SK-N-SH treated with all-trans-retinoic acid at 6 μM for 48 hours (cell line): ENCODE results near the gene CPXM2.

Experiments used
- ATAC-seq: fragments of 200-7000 bp; cut with Tn5 transposase; 3 replicates; pipeline ENCODE4 v1.9.1; 2020; ENCODE audit warnings: mild to moderate bottlenecking, moderate library complexity
- ARNTL ChIP-seq: fragments of 450-650 bp; formaldehyde crosslinking; IDR thresholded peaks from 2 replicates; pipeline ENCODE4 v1.5.0; 2020; ENCODE audit warnings: low read depth, mild to moderate bottlenecking, moderate library complexity, borderline replicate concordance
- CREB5 ChIP-seq: fragments of 250-450 bp; sonication (Bioruptor Pico); IDR thresholded peaks from 2 replicates; pipeline ENCODE4 v1.5.1; 2020; ENCODE audit warnings: low read depth, mild to moderate bottlenecking, moderate library complexity
- CSDC2 ChIP-seq: fragments of 250-450 bp; sonication (Bioruptor Pico); IDR thresholded peaks from 2 replicates; pipeline ENCODE4 v1.5.0; 2020; ENCODE audit warnings: mild to moderate bottlenecking, moderate library complexity
- CSRNP3 ChIP-seq: fragments of 250-450 bp; sonication (Bioruptor Pico); IDR thresholded peaks from 2 replicates; pipeline ENCODE4 v1.5.1; 2021; ENCODE audit warnings: mild to moderate bottlenecking, moderate library complexity
- ESRRG ChIP-seq: fragments of 250-450 bp; sonication (Bioruptor Pico); IDR thresholded peaks from 2 replicates; pipeline ENCODE4 v1.6.1; 2021; ENCODE audit warnings: mild to moderate bottlenecking
- GLIS3 ChIP-seq: fragments of 250-450 bp; sonication (Bioruptor Pico); IDR thresholded peaks from 2 replicates; pipeline ENCODE4 v1.5.0; 2020; ENCODE audit warnings: mild to moderate bottlenecking, moderate library complexity
- OSR1 ChIP-seq: fragments of 250-450 bp; sonication (Bioruptor Pico); IDR thresholded peaks from 2 replicates; pipeline ENCODE4 v1.8.0; 2022; ENCODE audit warnings: moderate library complexity, mild to moderate bottlenecking, inconsistent platforms
- PATZ1 ChIP-seq: fragments of 250-450 bp; sonication (Bioruptor Pico); IDR thresholded peaks from 2 replicates; pipeline ENCODE4 v1.8.0; 2020; ENCODE audit warnings: mild to moderate bottlenecking, moderate library complexity, borderline replicate concordance
- POU6F1 ChIP-seq: fragments of 250-450 bp; sonication (Bioruptor Pico); IDR thresholded peaks from 2 replicates; pipeline ENCODE4 v1.8.0; 2021; ENCODE audit warnings: low read depth, mild to moderate bottlenecking, moderate library complexity, borderline replicate concordance
- RARB ChIP-seq: fragments of 250-450 bp; sonication (Bioruptor Pico); IDR thresholded peaks from 2 replicates; pipeline ENCODE4 v1.8.0; 2021; ENCODE audit warnings: mild to moderate bottlenecking, moderate library complexity
- SNAI2 ChIP-seq: fragments of 250-450 bp; sonication (Bioruptor Pico); IDR thresholded peaks from 2 replicates; pipeline ENCODE4 v1.5.0; 2020; ENCODE audit warnings: mild to moderate bottlenecking, moderate library complexity
- TCF4 ChIP-seq: fragments of 250-450 bp; sonication (Bioruptor Pico); IDR thresholded peaks from 2 replicates; pipeline ENCODE4 v1.8.0; 2021; ENCODE audit warnings: mild to moderate bottlenecking, moderate library complexity, borderline replicate concordance
- TOX ChIP-seq: fragments of 250-450 bp; sonication (Bioruptor Pico); IDR thresholded peaks from 2 replicates; pipeline ENCODE4 v1.8.0; 2021; ENCODE audit warnings: mild to moderate bottlenecking, moderate library complexity, borderline replicate concordance
- TSHZ2 ChIP-seq: fragments of 250-450 bp; sonication (Bioruptor Pico); IDR thresholded peaks from 2 replicates; pipeline ENCODE4 v1.5.0; 2020; ENCODE audit warnings: mild to moderate bottlenecking, moderate library complexity
- ZC3H10 ChIP-seq: fragments of 250-450 bp; sonication (Bioruptor Pico); IDR thresholded peaks from 2 replicates; pipeline ENCODE4 v1.5.1; 2021; ENCODE audit warnings: mild to moderate bottlenecking, moderate library complexity
- ZFP3 ChIP-seq: fragments of 250-450 bp; sonication (Bioruptor Pico); IDR thresholded peaks from 2 replicates; pipeline ENCODE4 v1.5.0; 2020; ENCODE audit warnings: mild to moderate bottlenecking, moderate library complexity
- ZNF565 ChIP-seq: fragments of 450-650 bp; formaldehyde crosslinking; conservative IDR thresholded peaks from 2 replicates; pipeline ENCODE4 v1.5.0; 2020; ENCODE audit warnings: low read depth, mild to moderate bottlenecking, moderate library complexity
- ZNF8 ChIP-seq: fragments of 450-650 bp; formaldehyde crosslinking; IDR thresholded peaks from 2 replicates; pipeline ENCODE4 v1.5.0; 2020; ENCODE audit warnings: mild to moderate bottlenecking, moderate library complexity

Gene CPXM2

DNA sequence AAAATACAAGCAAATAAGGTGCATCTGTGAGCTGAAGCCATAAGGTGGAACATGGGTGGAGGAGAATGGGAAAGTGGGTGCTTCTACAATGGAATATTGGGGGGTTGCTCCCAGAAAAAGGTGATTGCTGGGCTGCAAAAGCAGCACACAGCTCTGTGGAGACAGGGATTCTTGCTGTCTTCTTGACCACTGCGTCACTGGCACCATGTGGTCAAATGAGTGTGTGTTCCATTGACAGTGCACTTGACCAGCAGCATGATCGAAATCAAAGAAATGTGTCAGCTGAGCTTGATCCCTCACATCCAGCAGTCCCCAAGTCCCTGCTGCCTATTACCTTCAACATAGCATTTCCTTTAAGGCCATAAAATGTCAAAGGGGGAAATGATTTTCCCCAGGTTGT, 169.3 kb downstream of the CPXM2 start:
- no peak for TF ChIP-seq CSDC2
- TF ChIP-seq RARB (CRISPR knock-in tag): no peak
- TF ChIP-seq GLIS3 (CRISPR knock-in tag): no peak
- TF ChIP-seq POU6F1 (CRISPR knock-in tag): no peak
- no peak for TF ChIP-seq ZNF565 (CRISPR knock-in tag)
- no peak for TF ChIP-seq OSR1 (CRISPR knock-in tag)
- TF ChIP-seq ZC3H10: no peak
- TF ChIP-seq ZNF8 (CRISPR knock-in tag): no peak
- no peak for TF ChIP-seq ARNTL (CRISPR knock-in tag)
- no peak for TF ChIP-seq PATZ1 (CRISPR knock-in tag)
- TF ChIP-seq SNAI2 (CRISPR knock-in tag): no peak
- no peak for TF ChIP-seq CREB5 (CRISPR knock-in tag)
- TF ChIP-seq, all 23 proteins: peak for 0
- no peak for ATAC-seq

- no peak for ATAC-seq
- TF ChIP-seq CREB5 (CRISPR knock-in tag) (no peak), TOX (CRISPR knock-in tag) (no peak), CSDC2 (no peak), ZFP3 (CRISPR knock-in tag) (no peak), PATZ1 (CRISPR knock-in tag) (no peak), ZNF565 (CRISPR knock-in tag) (no peak), GLIS3 (CRISPR knock-in tag) (no peak), RARB (CRISPR knock-in tag) (no peak), POU6F1 (CRISPR knock-in tag) (no peak), CSRNP3 (CRISPR knock-in tag) (no peak), ARNTL (CRISPR knock-in tag) (no peak), TSHZ2 (no peak), ESRRG (CRISPR knock-in tag) (no peak), TCF4 (CRISPR knock-in tag) (no peak)
These were observed 170.1 kb downstream of the CPXM2 start for GRCh38 chr10:123721441-123722049.
